K562 (cell line): ENCODE measurements around the gene RPL3.
A peak's percentile ranks its signal among the peaks of the same experiment; 100 is the strongest.

ENCODE experiments used
- ATF1 ChIP-seq, 2 experiments: fragments of 450-650 bp in 1 of 2; IDR thresholded peaks; 2 replicates each; pipeline ENCODE4 v1.6.1; 2016; ENCODE audit warnings: missing compliant biosample characterization in 1 of 2, missing genetic modification characterization in 1 of 2
- CBFA2T2 ChIP-seq: fragments of 450-650 bp; conservative IDR thresholded peaks from 2 replicates; pipeline ENCODE4 v1.6.1; 2017; ENCODE audit warnings: mild to moderate bottlenecking
- FOXA3 ChIP-seq, 2 experiments: fragments of 450-650 bp in 1 of 2; sonication (generic) in 1 of 2; formaldehyde crosslinking; IDR thresholded peaks in 1 of 2; conservative IDR thresholded peaks in 1 of 2; 2 replicates each; pipeline versions ENCODE4 v1.4.0 to v1.8.0; 2020 to 2022; ENCODE audit warnings: mild to moderate bottlenecking in 2 of 2, missing genetic modification reagents in 1 of 2
- GATA2 ChIP-seq: sonication (generic); formaldehyde crosslinking; IDR thresholded peaks from 2 replicates; pipeline ENCODE4 v1.4.0; 2020; ENCODE audit warnings: mild to moderate bottlenecking, missing genetic modification reagents
- GTF2E2 ChIP-seq: fragments of 200-800 bp; sonication (Bioruptor generic); IDR thresholded peaks from 2 replicates; pipeline ENCODE4 v1.6.1; 2016; ENCODE audit warnings: missing genetic modification characterization, missing compliant biosample characterization
- JUND ChIP-seq, 2 experiments: IDR thresholded peaks; 2 replicates in 1 of 2; 3 replicates in 1 of 2; pipeline ENCODE4 v1.6.1; 2011; ENCODE audit warnings: borderline replicate concordance in 2 of 2, low read depth in 2 of 2, low read length in 2 of 2, improper control_type of control experiment in 1 of 2, missing biosample characterization in 1 of 2, missing genetic modification characterization in 1 of 2, missing genetic modification reagents in 1 of 2
- NFYB ChIP-seq: IDR thresholded peaks from 2 replicates; pipeline ENCODE4 v1.6.1; 2011; ENCODE audit warnings: mild to moderate bottlenecking, moderate library complexity; ENCODE audit not compliant: insufficient read length; ENCODE audit errors: extremely low read depth
- SIN3A ChIP-seq, 2 experiments: fragments of 150-350 bp in 1 of 2; IDR thresholded peaks; 2 replicates each; pipeline ENCODE4 v1.6.1; 2011 to 2016; ENCODE audit warnings: borderline replicate concordance in 2 of 2, low read depth in 2 of 2, low read length in 2 of 2, mild to moderate bottlenecking in 2 of 2, moderate library complexity in 2 of 2; ENCODE audit not compliant: control insufficient read depth in 1 of 2
- SMARCA4 ChIP-seq: fragments of 450-650 bp; IDR thresholded peaks from 2 replicates; pipeline ENCODE4 v1.6.1; 2016
- YY1 ChIP-seq, 3 experiments: IDR thresholded peaks; 2 replicates each; pipeline ENCODE4 v1.6.1; 2011; ENCODE audit warnings: low read length in 2 of 3, mild to moderate bottlenecking in 2 of 3, moderate library complexity in 2 of 3, borderline replicate concordance in 1 of 3, control low read depth in 1 of 3, low read depth in 1 of 3; ENCODE audit not compliant: insufficient read depth in 3 of 3, insufficient replicate concordance in 2 of 3, control insufficient read depth in 1 of 3, insufficient read length in 1 of 3; ENCODE audit errors: extremely low read depth in 1 of 3
- TF ChIP-seq, protein P1 (sequence below), 3 experiments: IDR thresholded peaks in 2 of 3; conservative IDR thresholded peaks in 1 of 3; 2 replicates each; pipeline ENCODE4 v1.5.1; 2011 to 2012; ENCODE audit warnings: low read length in 3 of 3, mild to moderate bottlenecking in 3 of 3, control low read depth in 2 of 3, improper control_type of control experiment in 1 of 3, inconsistent platforms in 1 of 3, low read depth in 1 of 3, mixed read lengths in 1 of 3, moderate library complexity in 1 of 3; ENCODE audit not compliant: insufficient read depth in 2 of 3

DNA sequence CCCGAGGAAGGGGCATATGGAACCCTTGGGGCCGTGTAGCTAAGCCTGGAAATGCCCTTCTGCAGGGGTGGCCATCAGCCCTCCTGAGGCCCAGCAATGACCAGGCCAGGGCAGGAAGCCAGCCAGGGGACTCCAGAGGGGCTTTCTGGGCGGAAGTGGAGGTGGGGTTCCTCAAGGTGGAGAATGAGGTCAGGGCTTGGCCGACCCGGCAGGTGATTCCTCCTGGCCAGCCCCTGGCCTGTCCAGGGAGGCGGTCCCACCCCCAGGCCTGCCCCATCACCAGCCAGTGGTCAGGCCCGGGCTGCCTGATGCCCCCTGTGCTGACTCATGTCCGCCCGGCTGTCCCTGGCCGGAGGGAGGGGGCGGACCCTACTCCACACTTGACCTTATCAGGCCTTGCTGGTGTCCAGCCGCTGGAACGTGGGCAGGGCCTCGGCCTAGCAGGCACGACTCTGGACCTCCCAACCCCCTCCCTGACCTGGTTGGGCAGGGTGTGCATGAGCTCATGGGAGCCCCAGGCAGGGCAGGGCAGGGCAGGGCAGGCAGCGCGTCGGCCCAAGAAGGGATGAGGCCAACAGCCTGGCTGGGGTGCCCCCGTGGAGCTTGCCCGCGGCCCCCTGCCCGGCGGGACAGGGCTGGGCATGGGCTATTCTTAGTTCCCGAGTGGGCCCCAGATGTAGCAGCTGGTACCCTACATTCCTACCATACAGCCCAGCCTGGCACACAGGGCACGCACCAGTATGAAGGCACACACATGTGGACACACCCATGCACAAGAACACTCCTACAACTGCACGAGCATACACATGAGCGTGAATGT lies 35.9 kb downstream of the RPL3 start:
- TF ChIP-seq, protein P1, sequence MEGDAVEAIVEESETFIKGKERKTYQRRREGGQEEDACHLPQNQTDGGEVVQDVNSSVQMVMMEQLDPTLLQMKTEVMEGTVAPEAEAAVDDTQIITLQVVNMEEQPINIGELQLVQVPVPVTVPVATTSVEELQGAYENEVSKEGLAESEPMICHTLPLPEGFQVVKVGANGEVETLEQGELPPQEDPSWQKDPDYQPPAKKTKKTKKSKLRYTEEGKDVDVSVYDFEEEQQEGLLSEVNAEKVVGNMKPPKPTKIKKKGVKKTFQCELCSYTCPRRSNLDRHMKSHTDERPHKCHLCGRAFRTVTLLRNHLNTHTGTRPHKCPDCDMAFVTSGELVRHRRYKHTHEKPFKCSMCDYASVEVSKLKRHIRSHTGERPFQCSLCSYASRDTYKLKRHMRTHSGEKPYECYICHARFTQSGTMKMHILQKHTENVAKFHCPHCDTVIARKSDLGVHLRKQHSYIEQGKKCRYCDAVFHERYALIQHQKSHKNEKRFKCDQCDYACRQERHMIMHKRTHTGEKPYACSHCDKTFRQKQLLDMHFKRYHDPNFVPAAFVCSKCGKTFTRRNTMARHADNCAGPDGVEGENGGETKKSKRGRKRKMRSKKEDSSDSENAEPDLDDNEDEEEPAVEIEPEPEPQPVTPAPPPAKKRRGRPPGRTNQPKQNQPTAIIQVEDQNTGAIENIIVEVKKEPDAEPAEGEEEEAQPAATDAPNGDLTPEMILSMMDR (IDR thresholded peaks at IDR 0.05 in 2 of 3, conservative IDR thresholded peaks at IDR 0.05 in 1 of 3; ENCODE audit: insufficient read depth in 2 of 3, low read depth in 1 of 3, low read length in 3 of 3), result no peak
- TF ChIP-seq SIN3A (IDR thresholded peaks at IDR 0.05; ENCODE audit: borderline replicate concordance in 2 of 2, control insufficient read depth in 1 of 2, low read depth in 2 of 2, low read length in 2 of 2) (no peak), ATF1 (CRISPR knock-in tag; IDR thresholded peaks at IDR 0.05) (no peak), ATF1 (tag; IDR thresholded peaks at IDR 0.05) (peak; percentile 58), SMARCA4 (peak; percentile 79), YY1 (IDR thresholded peaks at IDR 0.05; ENCODE audit: borderline replicate concordance in 1 of 3, control insufficient read depth in 1 of 3, extremely low read depth in 1 of 3, insufficient read depth in 3 of 3, insufficient read length in 1 of 3, insufficient replicate concordance in 2 of 3, low read depth in 1 of 3, low read length in 2 of 3) (peak in 2 of 3 experiments; percentile 22 to 28), CBFA2T2 (peak; percentile 71), GATA2 (CRISPR knock-in tag) (peak; percentile 46; the same call in 1 of the 2 replicates), JUND (IDR thresholded peaks at IDR 0.05; ENCODE audit: borderline replicate concordance, low read depth, low read length) (peak; percentile 92), JUND (tag; IDR thresholded peaks at IDR 0.05; ENCODE audit: borderline replicate concordance, low read depth, low read length) (peak; percentile 86; the same call in 1 of the 3 replicates), NFYB (no peak), FOXA3 (CRISPR knock-in tag; conservative IDR thresholded peaks at IDR 0.05 in 1 of 2, IDR thresholded peaks at IDR 0.05 in 1 of 2) (no peak), GTF2E2 (no peak)
